CD14-positive monocyte (primary cell): ENCODE measurements around the gene RELCH. TPM values are rescaled to one million over a fixed set of nuclear protein-coding genes. Genes with fewer than 3 reads are reported as not detected.
A peak's percentile ranks its signal among the peaks of the same experiment; 100 is the strongest.

Experiments
- DNase-seq, 3 donors: peaks; one replicate each; pipeline ENCODE4 v3.0.0-alpha.2; 2011 to 2022
- H2AFZ ChIP-seq: 2 replicates; pipeline ENCODE4 v1.6.0; 2012; ENCODE audit warnings: mild to moderate bottlenecking, low read depth, low read length, inconsistent platforms; ENCODE audit not compliant: insufficient read depth, poor library complexity, severe bottlenecking
- H3K27ac ChIP-seq, 2 donors: 1 replicate in 1 of 2; 2 replicates in 1 of 2; pipeline ENCODE4 v1.5.1; 2012 to 2013; ENCODE audit warnings: low read length in 2 of 2, control low read depth in 1 of 2, inconsistent platforms in 1 of 2, low read depth in 1 of 2, mild to moderate bottlenecking in 1 of 2
- H3K27me3 ChIP-seq, 2 donors: one replicate each; pipeline versions ENCODE4 v1.6.0 to v1.6.1; 2011 to 2013; ENCODE audit warnings: low read length in 2 of 2; ENCODE audit not compliant: control insufficient read depth in 2 of 2, insufficient read depth in 2 of 2
- H3K36me3 ChIP-seq, 2 donors: replicated peaks in 1 of 2; 1 replicate in 1 of 2; 2 replicates in 1 of 2; pipeline versions ENCODE4 v1.5.1 to v1.6.1; 2012 to 2013; ENCODE audit warnings: low read length in 2 of 2, control low read depth in 1 of 2, inconsistent platforms in 1 of 2, mild to moderate bottlenecking in 1 of 2; ENCODE audit not compliant: insufficient read depth in 2 of 2, control insufficient read depth in 1 of 2
- H3K4me1 ChIP-seq, 2 donors: 1 replicate in 1 of 2; 2 replicates in 1 of 2; pipeline versions ENCODE4 v1.5.1 to v1.6.1; 2012 to 2013; ENCODE audit warnings: low read length in 2 of 2, control low read depth in 1 of 2, inconsistent platforms in 1 of 2, mild to moderate bottlenecking in 1 of 2, moderate library complexity in 1 of 2; ENCODE audit not compliant: insufficient read depth in 2 of 2, control insufficient read depth in 1 of 2
- H3K4me2 ChIP-seq: replicated peaks from 2 replicates; pipeline ENCODE3; 2012; ENCODE audit warnings: low read length, moderate library complexity, mild to moderate bottlenecking; ENCODE audit not compliant: poor library complexity, severe bottlenecking; ENCODE audit errors: extremely low read depth
- H3K4me3 ChIP-seq, 3 experiments: fragments of 200-600 bp in 1 of 3; sonication (generic) in 1 of 3; replicated peaks in 1 of 3; 1 replicate in 2 of 3; 2 replicates in 1 of 3; pipeline ENCODE4 v1.5.1; 2011 to 2013; ENCODE audit warnings: low read length in 3 of 3, mild to moderate bottlenecking in 3 of 3, control low read depth in 2 of 3, low read depth in 2 of 3, inconsistent platforms in 1 of 3, moderate library complexity in 1 of 3
- H3K79me2 ChIP-seq: 2 replicates; pipeline ENCODE4 v1.6.0; 2012; ENCODE audit warnings: mild to moderate bottlenecking, control low read depth, inconsistent platforms, low read length, moderate library complexity; ENCODE audit not compliant: insufficient read depth
- H3K9ac ChIP-seq: 2 replicates; pipeline ENCODE4 v1.6.0; 2017; ENCODE audit warnings: low read length, mild to moderate bottlenecking; ENCODE audit not compliant: insufficient read depth, poor library complexity, severe bottlenecking
- H3K9me3 ChIP-seq, 2 donors: replicated peaks in 1 of 2; 1 replicate in 1 of 2; 2 replicates in 1 of 2; pipeline versions ENCODE4 v1.5.1 to v1.6.1; 2012 to 2013; ENCODE audit warnings: low read length in 2 of 2, control low read depth in 1 of 2; ENCODE audit not compliant: control insufficient read depth in 1 of 2, insufficient read depth in 1 of 2
- H4K20me1 ChIP-seq: 2 replicates; pipeline ENCODE4 v1.6.0; 2012; ENCODE audit warnings: mild to moderate bottlenecking, low read length, control low read depth, moderate library complexity; ENCODE audit not compliant: insufficient read depth
- H3K27ac Mint-ChIP-seq, 7 donors: one replicate each; pipeline ENCODE4 v1.8.0; 2020; ENCODE audit warnings: mild to moderate bottlenecking in 7 of 7, mixed read lengths in 7 of 7, moderate library complexity in 6 of 7, inconsistent platforms in 2 of 7
- H3K27me3 Mint-ChIP-seq, 3 donors: one replicate each; pipeline ENCODE4 v1.8.0; 2021 to 2022; ENCODE audit warnings: low read depth in 3 of 3, mild to moderate bottlenecking in 3 of 3, mixed read lengths in 3 of 3, moderate library complexity in 3 of 3, inconsistent platforms in 1 of 3
- H3K36me3 Mint-ChIP-seq, 2 donors: one replicate each; pipeline ENCODE4 v1.8.0; 2020; ENCODE audit warnings: mixed read lengths in 2 of 2, inconsistent platforms in 1 of 2, mild to moderate bottlenecking in 1 of 2
- H3K4me1 Mint-ChIP-seq: one replicate; pipeline ENCODE4 v1.8.0; 2020; ENCODE audit warnings: mild to moderate bottlenecking, mixed read lengths
- H3K4me3 Mint-ChIP-seq, 2 donors: one replicate each; pipeline ENCODE4 v1.8.0; 2020; ENCODE audit warnings: mild to moderate bottlenecking in 2 of 2, mixed read lengths in 2 of 2, moderate library complexity in 1 of 2
- H3K9me3 Mint-ChIP-seq, 7 donors: one replicate each; pipeline ENCODE4 v1.8.0; 2020 to 2022; ENCODE audit warnings: mixed read lengths in 7 of 7, mild to moderate bottlenecking in 6 of 7, moderate library complexity in 6 of 7, inconsistent platforms in 2 of 7
- WGBS: methylation state at CpG from one replicate; pipeline ENCODE4 v1.1.5; 2013; ENCODE audit warnings: missing lambda C conversion rate; ENCODE audit not compliant: insufficient coverage; 5-methylcytosine and 5-hydroxymethylcytosine counted together
- intact Hi-C, 2 donors: fragments of 100-400 bp; cut with micrococcal nuclease; formaldehyde crosslinking; loops; one replicate each; pipeline versions ENCODE4 v1.15.0 to v1.15.1; 2023
- polyA plus RNA-seq, 3 donors: library from polyadenylated mRNA; depleted of rRNA in 1 of 3; unstranded in 2 of 3; stranded (reverse) in 1 of 3; fragments of 300-500 nt in 2 of 3; fragments of >200 nt in 1 of 3; fragmentation: Illumina TruSeq in 2 of 3; gene quantifications; 1 replicate in 2 of 3; 2 replicates in 1 of 3; pipeline ENCODE4 v1.2.3, GENCODE V29; 2012 to 2021
- TF ChIP-seq, protein P1 (sequence below): fragments of 200-600 bp; IDR thresholded peaks from one replicate; pipeline ENCODE4 v1.8.0; 2022; ENCODE audit warnings: antibody characterized with exemption, mild to moderate bottlenecking

RELCH gene
- polyA plus RNA-seq, 3 donors = 3.8 to 30.4 (median 4.9) TPM

DNA sequence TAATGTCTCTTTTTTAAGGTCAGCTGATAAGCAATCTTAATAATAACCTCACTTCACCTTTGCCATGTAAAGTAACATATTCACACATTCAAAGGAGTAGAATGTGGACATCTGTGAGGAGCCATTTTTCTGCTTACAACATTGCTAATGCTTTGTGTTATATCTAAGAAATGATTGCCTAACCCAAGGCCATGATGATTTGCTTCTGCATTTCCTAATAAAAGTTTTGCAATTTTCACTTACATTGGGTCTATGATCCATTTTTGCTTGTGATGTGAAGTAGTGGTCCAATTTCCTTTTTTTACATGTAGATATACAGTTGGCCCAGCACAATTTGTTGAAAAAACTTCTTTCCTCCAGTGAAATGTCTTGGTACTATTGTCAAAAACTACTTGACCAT lies 22.0 kb downstream of the RELCH start:
- intact Hi-C loops = no loop called here
- peak; percentile 64 to 86 (median 74) for DNase-seq
- peaks cover 32% of the 10 kb centered on the region for H3K4me1 Mint-ChIP-seq
- H3K36me3 ChIP-seq = peaks cover 22 to 24% of the 10 kb centered on the region in 2 donors
- H3K4me3 Mint-ChIP-seq = no peak overlapping the region
- H3K9ac ChIP-seq = no peak overlapping the region
- peaks cover 13 to 29% of the 10 kb centered on the region in 2 donors for H3K4me1 ChIP-seq
- peaks cover 81% of the 10 kb centered on the region for H3K79me2 ChIP-seq
- peak overlapping the region; percentile 46 for H3K4me2 ChIP-seq
- peaks cover 14 to 23% of the 10 kb centered on the region in 2 donors for H3K36me3 Mint-ChIP-seq
- no peaks in the 10 kb centered on the region for H3K27me3 ChIP-seq
- H3K4me3 ChIP-seq = no peak overlapping the region
- H2AFZ ChIP-seq = no peak overlapping the region
- H4K20me1 ChIP-seq = peaks cover 88% of the 10 kb centered on the region
- H3K9me3 ChIP-seq = no peaks in the 10 kb centered on the region
- H3K27ac ChIP-seq = peak overlapping the region; percentile 29 to 74
- TF ChIP-seq, protein P1, sequence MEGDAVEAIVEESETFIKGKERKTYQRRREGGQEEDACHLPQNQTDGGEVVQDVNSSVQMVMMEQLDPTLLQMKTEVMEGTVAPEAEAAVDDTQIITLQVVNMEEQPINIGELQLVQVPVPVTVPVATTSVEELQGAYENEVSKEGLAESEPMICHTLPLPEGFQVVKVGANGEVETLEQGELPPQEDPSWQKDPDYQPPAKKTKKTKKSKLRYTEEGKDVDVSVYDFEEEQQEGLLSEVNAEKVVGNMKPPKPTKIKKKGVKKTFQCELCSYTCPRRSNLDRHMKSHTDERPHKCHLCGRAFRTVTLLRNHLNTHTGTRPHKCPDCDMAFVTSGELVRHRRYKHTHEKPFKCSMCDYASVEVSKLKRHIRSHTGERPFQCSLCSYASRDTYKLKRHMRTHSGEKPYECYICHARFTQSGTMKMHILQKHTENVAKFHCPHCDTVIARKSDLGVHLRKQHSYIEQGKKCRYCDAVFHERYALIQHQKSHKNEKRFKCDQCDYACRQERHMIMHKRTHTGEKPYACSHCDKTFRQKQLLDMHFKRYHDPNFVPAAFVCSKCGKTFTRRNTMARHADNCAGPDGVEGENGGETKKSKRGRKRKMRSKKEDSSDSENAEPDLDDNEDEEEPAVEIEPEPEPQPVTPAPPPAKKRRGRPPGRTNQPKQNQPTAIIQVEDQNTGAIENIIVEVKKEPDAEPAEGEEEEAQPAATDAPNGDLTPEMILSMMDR = no peak
- peak overlapping the region; percentile 50 to 90 (median 76) for H3K27ac Mint-ChIP-seq
- no peaks in the 10 kb centered on the region for H3K27me3 Mint-ChIP-seq
- H3K9me3 Mint-ChIP-seq = peaks cover 0 to 4% (median 0%) of the 10 kb centered on the region in 7 donors

GRCh38 chr18:62210138-62210537 lies 23.1 kb downstream of the RELCH start:
- no peak overlapping the region for H3K4me3 Mint-ChIP-seq
- whole genome bisulfite sequencing = no CpG with 5 or more reads among the region's 1 CpG
- Histone ChIP-seq H4K20me1 (peaks cover 88% of the 10 kb centered on the region), H3K4me1 (peaks cover 13 to 29% of the 10 kb centered on the region in 2 donors), H3K9me3 (no peaks in the 10 kb centered on the region), H3K27me3 (no peaks in the 10 kb centered on the region), H3K79me2 (peaks cover 79% of the 10 kb centered on the region), H3K4me3 (no peak overlapping the region), H2AFZ (no peak overlapping the region), H3K27ac (no peak overlapping the region), H3K4me2 (no peak overlapping the region), H3K36me3 (peaks cover 32 to 35% of the 10 kb centered on the region in 2 donors), H3K9ac (no peak overlapping the region)
- H3K4me1 Mint-ChIP-seq = peaks cover 32% of the 10 kb centered on the region
- DNase-seq = no peak
- H3K27ac Mint-ChIP-seq = peak overlapping the region in 1 of 7 donors; percentile 30
- intact Hi-C loops = no loop called here
- H3K27me3 Mint-ChIP-seq = peaks cover 0 to 1% (median 0%) of the 10 kb centered on the region in 3 donors
- peaks cover 18 to 28% of the 10 kb centered on the region in 2 donors for H3K36me3 Mint-ChIP-seq
- TF ChIP-seq, protein P1 = no peak
- peaks cover 0 to 4% (median 0%) of the 10 kb centered on the region in 7 donors for H3K9me3 Mint-ChIP-seq
